HG03159 (cell line): ENCODE results near the gene TMEM14A.

Experiments used
- ATAC-seq: cut with Tn5 transposase; IDR thresholded peaks from one replicate; pipeline ENCODE4 v1.9.1; 2021; ENCODE audit warnings: mild to moderate bottlenecking, moderate library complexity; ENCODE audit not compliant: unreplicated experiment

The TMEM14A gene

GRCh38 chr6:52731719-52732118, 60.8 kb downstream of the TMEM14A start:
- ATAC-seq: no peak

GRCh38 chr6:52733172-52733571, 62.3 kb downstream of the TMEM14A start:
- no peak for ATAC-seq

- no peak for ATAC-seq
These were observed 63.2 kb downstream of the TMEM14A start for GRCh38 chr6:52734072-52734471.

GRCh38 chr6:52735071-52735470, 64.2 kb downstream of the TMEM14A start:
- no peak for ATAC-seq

- no peak for ATAC-seq
These were observed 65.2 kb downstream of the TMEM14A start for GRCh38 chr6:52736145-52736544.
